DND-41 (cell line): ENCODE results near the gene RGPD4.

Source experiments
- EZH2 ChIP-seq: IDR thresholded peaks from 3 replicates; pipeline ENCODE4 v1.6.1; 2012; ENCODE audit warnings: borderline replicate concordance, low read depth, mild to moderate bottlenecking, moderate library complexity, low read length, inconsistent platforms; ENCODE audit not compliant: severe bottlenecking
- TF ChIP-seq, protein P1 (sequence below): IDR thresholded peaks from 2 replicates; pipeline ENCODE4 v1.5.1; 2012; ENCODE audit warnings: borderline replicate concordance, low read length, moderate library complexity, mild to moderate bottlenecking; ENCODE audit not compliant: poor library complexity, severe bottlenecking; ENCODE audit errors: extremely low read depth

DNA sequence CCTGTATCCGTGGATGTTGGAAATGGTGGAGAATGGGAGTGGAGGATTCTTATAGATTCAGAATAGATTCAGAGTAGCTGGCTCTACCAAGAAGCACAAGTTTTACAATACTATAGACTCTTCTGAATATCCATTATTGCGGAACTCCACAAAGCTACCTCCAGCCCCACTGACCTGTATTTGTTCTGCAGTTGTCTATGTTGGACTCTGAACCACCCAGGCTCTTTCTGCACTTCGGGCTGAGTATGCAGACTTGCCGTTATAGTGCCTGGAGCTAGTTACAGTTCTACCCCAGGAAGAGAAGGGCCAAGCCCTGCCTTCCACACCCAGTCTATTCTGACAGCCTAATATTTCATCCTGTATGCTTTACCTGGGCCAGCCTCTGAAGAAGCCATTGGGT, 4.4 kb upstream of the RGPD4 start:
- TF ChIP-seq, protein P1, sequence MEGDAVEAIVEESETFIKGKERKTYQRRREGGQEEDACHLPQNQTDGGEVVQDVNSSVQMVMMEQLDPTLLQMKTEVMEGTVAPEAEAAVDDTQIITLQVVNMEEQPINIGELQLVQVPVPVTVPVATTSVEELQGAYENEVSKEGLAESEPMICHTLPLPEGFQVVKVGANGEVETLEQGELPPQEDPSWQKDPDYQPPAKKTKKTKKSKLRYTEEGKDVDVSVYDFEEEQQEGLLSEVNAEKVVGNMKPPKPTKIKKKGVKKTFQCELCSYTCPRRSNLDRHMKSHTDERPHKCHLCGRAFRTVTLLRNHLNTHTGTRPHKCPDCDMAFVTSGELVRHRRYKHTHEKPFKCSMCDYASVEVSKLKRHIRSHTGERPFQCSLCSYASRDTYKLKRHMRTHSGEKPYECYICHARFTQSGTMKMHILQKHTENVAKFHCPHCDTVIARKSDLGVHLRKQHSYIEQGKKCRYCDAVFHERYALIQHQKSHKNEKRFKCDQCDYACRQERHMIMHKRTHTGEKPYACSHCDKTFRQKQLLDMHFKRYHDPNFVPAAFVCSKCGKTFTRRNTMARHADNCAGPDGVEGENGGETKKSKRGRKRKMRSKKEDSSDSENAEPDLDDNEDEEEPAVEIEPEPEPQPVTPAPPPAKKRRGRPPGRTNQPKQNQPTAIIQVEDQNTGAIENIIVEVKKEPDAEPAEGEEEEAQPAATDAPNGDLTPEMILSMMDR, result no peak
- TF ChIP-seq EZH2, result no peak
